ENCODE results near the gene BRMS1L.

BRMS1L gene

GRCh38 chr14:35806006-35806907, 19.9 kb upstream of the BRMS1L start:
- H3K27ac ChIP-seq: no peak overlapping the region
- TF ChIP-seq ZFX (IDR thresholded peaks at IDR 0.05; ENCODE audit: borderline replicate concordance): no peak
- no peak for TF ChIP-seq CTCF (IDR thresholded peaks at IDR 0.05)

GRCh38 chr14:35807131-35807961, 18.8 kb upstream of the BRMS1L start:
- TF ChIP-seq CTCF (IDR thresholded peaks at IDR 0.05) (no peak), ZFX (IDR thresholded peaks at IDR 0.05; ENCODE audit: borderline replicate concordance) (no peak)
- H3K27ac ChIP-seq: no peak overlapping the region

GRCh38 chr14:35808076-35808637, 18.0 kb upstream of the BRMS1L start:
- peak overlapping the region; percentile 93 for H3K27ac ChIP-seq

GRCh38 chr14:35808638-35809563, 17.2 kb upstream of the BRMS1L start, which contains the start of gene RALGAPA1:
Gene RALGAPA1, minus strand, starts transcription at chr14:35809295. Its CDS starts 460 bp downstream, at chr14:35808835.
- peak; percentile 71 for TF ChIP-seq CTCF (IDR thresholded peaks at IDR 0.05)
- peak within 1 kb of the TSS; percentile 93 for H3K27ac ChIP-seq

More at GRCh38 chr14:35808076-35808637, 18.0 kb upstream of the BRMS1L start:
- no peak for TF ChIP-seq ZFX (IDR thresholded peaks at IDR 0.05; ENCODE audit: borderline replicate concordance)
- no peak for TF ChIP-seq CTCF (IDR thresholded peaks at IDR 0.05)

DNA sequence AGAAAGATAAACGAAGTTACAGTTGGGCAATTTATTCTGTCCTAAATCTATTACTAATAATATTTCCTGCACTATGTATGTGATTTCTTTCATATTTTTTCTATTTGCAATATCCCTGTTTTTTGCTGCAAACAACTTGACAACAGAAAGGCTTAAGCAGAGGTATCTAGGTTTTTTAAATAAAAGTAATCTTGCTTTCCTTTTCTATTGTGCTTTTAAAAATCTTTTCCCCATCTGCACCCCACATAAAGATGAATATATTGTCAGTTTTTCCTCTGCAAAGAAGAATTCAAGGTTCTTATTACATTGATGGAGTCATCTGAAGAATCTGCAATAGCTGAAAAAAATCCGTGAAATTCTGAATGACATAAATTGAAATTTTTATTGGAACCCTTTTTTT, 16.5 kb upstream of the BRMS1L start:
- TF ChIP-seq ZFX (IDR thresholded peaks at IDR 0.05; ENCODE audit: borderline replicate concordance) (no peak), CTCF (IDR thresholded peaks at IDR 0.05) (no peak)
- H3K27ac ChIP-seq: peak overlapping the region; percentile 93

DNA sequence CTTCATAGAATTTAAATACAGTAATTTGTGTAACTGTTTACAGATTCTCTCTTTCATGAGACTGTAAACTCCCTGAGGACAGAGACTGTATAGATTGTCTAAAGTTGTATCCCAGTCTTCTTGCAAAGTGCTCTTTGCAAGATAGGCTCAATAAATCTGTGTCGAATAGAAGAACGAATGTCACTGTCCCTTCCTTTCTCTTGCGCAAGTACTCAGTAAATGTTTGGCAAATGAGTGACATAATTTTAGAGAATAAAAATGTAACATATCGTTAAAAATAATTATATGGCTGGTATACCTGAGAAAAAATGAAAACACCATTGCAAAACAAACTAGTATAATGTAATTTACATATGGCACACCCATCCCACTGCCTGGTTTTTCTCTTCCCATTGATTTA, 15.2 kb upstream of the BRMS1L start:
- no peak for TF ChIP-seq ZFX (IDR thresholded peaks at IDR 0.05; ENCODE audit: borderline replicate concordance)
- no peak for TF ChIP-seq CTCF (IDR thresholded peaks at IDR 0.05)
- no peak overlapping the region for H3K27ac ChIP-seq
